GM12864 (cell line): ENCODE measurements around the gene CEP162.

Experiments used
- DNase-seq: peaks from one replicate; pipeline ENCODE4 v3.0.0-alpha.2; 2011; ENCODE audit warnings: low read depth
- H3K4me3 ChIP-seq: 2 replicates; pipeline ENCODE4 v1.5.1; 2011; ENCODE audit warnings: mild to moderate bottlenecking, low read depth, low read length, control low read depth
- CTCF ChIP-seq: IDR thresholded peaks from 2 replicates; pipeline ENCODE4 v1.5.1; 2011; ENCODE audit warnings: low read depth, mild to moderate bottlenecking, moderate library complexity, low read length, control low read depth, inconsistent platforms; ENCODE audit errors: missing control alignments

The CEP162 gene

GRCh38 chr6:84227434-84228197 is at the start of gene CEP162:
Gene CEP162, minus strand, starts transcription at chr6:84227643. Its CDS starts 1,250 bp downstream, at chr6:84226393.
- peak; percentile 75 for TF ChIP-seq CTCF

GRCh38 chr6:84274856-84275255 is 47.4 kb upstream of the CEP162 start:
- TF ChIP-seq CTCF, result no peak
- H3K4me3 ChIP-seq, result no peak overlapping the region
- no peak for DNase-seq

More at GRCh38 chr6:84227434-84228197, at the start of gene CEP162:
- peak within 1 kb of the TSS; percentile 80 for H3K4me3 ChIP-seq
- DNase-seq, result peak; percentile 63

GRCh38 chr6:84273048-84273809 is 45.8 kb upstream of the CEP162 start:
- DNase-seq, result no peak
- TF ChIP-seq CTCF, result no peak
- H3K4me3 ChIP-seq, result no peak overlapping the region

GRCh38 chr6:84272298-84272697 is 44.9 kb upstream of the CEP162 start:
- H3K4me3 ChIP-seq, result no peak overlapping the region
- DNase-seq, result no peak
- TF ChIP-seq CTCF, result no peak

GRCh38 chr6:84271061-84271716 is 43.7 kb upstream of the CEP162 start:
- TF ChIP-seq CTCF, result no peak
- no peak for DNase-seq

GRCh38 chr6:84269947-84270733 is 42.7 kb upstream of the CEP162 start:
- no peak overlapping the region for H3K4me3 ChIP-seq
- no peak for DNase-seq
- no peak for TF ChIP-seq CTCF

More at GRCh38 chr6:84271061-84271716, 43.7 kb upstream of the CEP162 start:
- no peak overlapping the region for H3K4me3 ChIP-seq
